ENCODE measurements around the gene HADHA.

Gene HADHA

GRCh38 chr2:26178746-26179436 is 65.5 kb downstream of the HADHA start:
- H3K27ac ChIP-seq = peak overlapping the region; percentile 15; the same call in 1 of the 2 replicates
- POLR2A ChIA-PET (ENCODE audit: low non-redundant PET) = no interaction called here
- CTCF ChIA-PET = no interaction called here
- DNase-seq (ENCODE audit: low spot score) = no peak
- no peak for TF ChIP-seq CTCF (conservative IDR thresholded peaks at IDR 0.05; ENCODE audit: low read depth)

- POLR2A ChIA-PET (ENCODE audit: low non-redundant PET) = no interaction called here
- DNase-seq (ENCODE audit: low spot score) = no peak
- TF ChIP-seq CTCF (conservative IDR thresholded peaks at IDR 0.05; ENCODE audit: low read depth) = no peak
- H3K27ac ChIP-seq = no peak overlapping the region
- CTCF ChIA-PET = no interaction called here
Observed at GRCh38 chr2:26178246-26178645, 66.2 kb downstream of the HADHA start.

GRCh38 chr2:26177122-26177521 is 67.3 kb downstream of the HADHA start:
- no peak for DNase-seq (ENCODE audit: low spot score)
- TF ChIP-seq CTCF (conservative IDR thresholded peaks at IDR 0.05; ENCODE audit: low read depth) = no peak
- H3K27ac ChIP-seq = no peak overlapping the region
- ChIA-PET POLR2A (ENCODE audit: low non-redundant PET) (no interaction called here), CTCF (no interaction called here)

- CTCF ChIA-PET = interaction anchor here (0.7 to 2.2 kb wide), 2 partner anchors 9 to 814 kb away, joined by 5 to 12 read pairs; no protein-coding TSS in a partner anchor
- H3K27ac ChIP-seq = no peak overlapping the region
- POLR2A ChIA-PET (ENCODE audit: low non-redundant PET) = no interaction called here
- no peak for TF ChIP-seq CTCF (conservative IDR thresholded peaks at IDR 0.05; ENCODE audit: low read depth)
- DNase-seq (ENCODE audit: low spot score) = no peak
Observed at GRCh38 chr2:26176279-26176615, 68.2 kb downstream of the HADHA start.

GRCh38 chr2:26175466-26176278 is 68.8 kb downstream of the HADHA start:
- ChIA-PET CTCF (interaction anchor here (0.7 to 2.2 kb wide), 2 partner anchors 9 to 813 kb away, joined by 5 to 12 read pairs; no protein-coding TSS in a partner anchor), POLR2A (ENCODE audit: low non-redundant PET) (no interaction called here)
- H3K27ac ChIP-seq = no peak overlapping the region
- no peak for TF ChIP-seq CTCF (conservative IDR thresholded peaks at IDR 0.05; ENCODE audit: low read depth)
- DNase-seq (ENCODE audit: low spot score) = no peak

GRCh38 chr2:26174691-26175465 is 69.6 kb downstream of the HADHA start:
- ChIA-PET POLR2A (ENCODE audit: low non-redundant PET) (no interaction called here), CTCF (interaction anchor here (2.2 kb wide), 1 partner anchor 10 kb away, joined by 12 read pairs; no protein-coding TSS in a partner anchor)
- no peak overlapping the region for H3K27ac ChIP-seq
- TF ChIP-seq CTCF (conservative IDR thresholded peaks at IDR 0.05; ENCODE audit: low read depth) = no peak
- DNase-seq (ENCODE audit: low spot score) = no peak
